ENCODE measurements around the gene SIX3.

Gene SIX3

GRCh38 chr2:44941551-44942234, at the start of gene SIX3:
TSS of gene SIX3 (plus strand) at chr2:44941702. CDS start at chr2:44942105, 403 bp downstream.
- in situ Hi-C loops (cut with MboI; ENCODE audit: low sequenced_read_pairs) = no loop called here

GRCh38 chr2:44894058-44894457, 47.4 kb upstream of the SIX3 start:
- in situ Hi-C loops (cut with MboI; ENCODE audit: low sequenced_read_pairs) = no loop called here

- in situ Hi-C loops (cut with MboI; ENCODE audit: low sequenced_read_pairs) = no loop called here
Observed at GRCh38 chr2:44895061-44895460, 46.4 kb upstream of the SIX3 start.

GRCh38 chr2:44897406-44897805, 44.1 kb upstream of the SIX3 start:
- in situ Hi-C loops (cut with MboI; ENCODE audit: low sequenced_read_pairs) = no loop called here

GRCh38 chr2:44902217-44903137, 39.0 kb upstream of the SIX3 start:
- in situ Hi-C loops (cut with MboI; ENCODE audit: low sequenced_read_pairs) = no loop called here

GRCh38 chr2:44904578-44904977, 36.9 kb upstream of the SIX3 start:
- in situ Hi-C loops (cut with MboI; ENCODE audit: low sequenced_read_pairs) = no loop called here

- in situ Hi-C loops (cut with MboI; ENCODE audit: low sequenced_read_pairs) = no loop called here
Observed at GRCh38 chr2:44906972-44907371, 34.5 kb upstream of the SIX3 start.

GRCh38 chr2:44909831-44910230, 31.7 kb upstream of the SIX3 start:
- in situ Hi-C loops (cut with MboI; ENCODE audit: low sequenced_read_pairs) = no loop called here

GRCh38 chr2:44912660-44913059, 28.8 kb upstream of the SIX3 start:
- in situ Hi-C loops (cut with MboI; ENCODE audit: low sequenced_read_pairs) = no loop called here

- in situ Hi-C loops (cut with MboI; ENCODE audit: low sequenced_read_pairs) = no loop called here
Observed at GRCh38 chr2:44916291-44916690, 25.2 kb upstream of the SIX3 start.

GRCh38 chr2:44918095-44918775, 23.3 kb upstream of the SIX3 start:
- in situ Hi-C loops (cut with MboI; ENCODE audit: low sequenced_read_pairs) = no loop called here

GRCh38 chr2:44920751-44921150, 20.8 kb upstream of the SIX3 start:
- in situ Hi-C loops (cut with MboI; ENCODE audit: low sequenced_read_pairs) = no loop called here

GRCh38 chr2:44922776-44923175, 18.7 kb upstream of the SIX3 start:
- in situ Hi-C loops (cut with MboI; ENCODE audit: low sequenced_read_pairs) = no loop called here

GRCh38 chr2:44925561-44926136, 15.9 kb upstream of the SIX3 start:
- in situ Hi-C loops (cut with MboI; ENCODE audit: low sequenced_read_pairs) = no loop called here

GRCh38 chr2:44926957-44927356, 14.5 kb upstream of the SIX3 start:
- in situ Hi-C loops (cut with MboI; ENCODE audit: low sequenced_read_pairs) = no loop called here

GRCh38 chr2:44927985-44928482, 13.5 kb upstream of the SIX3 start:
- in situ Hi-C loops (cut with MboI; ENCODE audit: low sequenced_read_pairs) = no loop called here

- in situ Hi-C loops (cut with MboI; ENCODE audit: low sequenced_read_pairs) = no loop called here
Observed at GRCh38 chr2:44928483-44929158, 12.9 kb upstream of the SIX3 start.

- in situ Hi-C loops (cut with MboI; ENCODE audit: low sequenced_read_pairs) = no loop called here
Observed at GRCh38 chr2:44929159-44929734, 12.3 kb upstream of the SIX3 start.

GRCh38 chr2:44929735-44930273, 11.7 kb upstream of the SIX3 start:
- in situ Hi-C loops (cut with MboI; ENCODE audit: low sequenced_read_pairs) = no loop called here

Data from hTERT RPE-1 (cell line).